NK-92 (cell line): ENCODE measurements around the gene USP35.
"Not testable (repeated sequence)": the region's sequence is repeated elsewhere in the genome, so short reads cannot be mapped to it uniquely, and the experiment has no call there.

Experiments used
- DNase-seq: peaks from one replicate; lab custom pipeline; 2025; ENCODE audit not compliant: unreplicated experiment; lab: John Stamatoyannopoulos, UW

USP35 gene

DNA sequence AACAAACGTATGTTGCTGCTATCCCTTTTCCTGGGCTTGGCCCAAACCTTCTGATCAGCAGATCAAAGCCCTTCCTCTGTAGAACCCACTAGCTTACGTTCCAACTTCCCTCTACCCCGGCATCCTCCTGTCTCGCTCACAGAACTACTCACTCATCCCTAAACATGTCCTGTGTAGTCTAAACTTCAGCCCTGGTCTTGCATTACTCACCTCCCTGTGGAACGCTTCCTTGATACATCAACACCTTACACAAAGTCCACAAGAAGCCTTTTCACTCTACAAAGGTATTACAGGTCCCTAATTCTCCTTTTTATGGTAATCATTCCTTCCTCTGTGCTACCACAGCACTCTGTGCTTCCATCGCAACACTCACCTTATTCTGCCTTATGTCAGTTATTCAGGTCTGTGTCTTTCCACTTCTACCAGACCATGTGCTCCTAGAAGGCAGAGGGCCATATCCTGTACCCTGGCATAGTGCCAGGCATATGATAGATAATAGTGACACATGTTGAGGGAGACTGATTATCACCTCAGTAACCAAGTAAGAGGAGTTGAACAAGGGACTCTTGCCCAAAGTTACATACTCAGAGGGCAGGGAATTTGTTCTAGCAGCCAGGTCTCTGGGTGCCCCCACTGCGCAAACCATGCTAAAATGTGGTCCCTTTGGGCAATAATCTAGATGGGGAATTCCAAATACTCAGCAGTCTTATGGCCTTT, 41.6 kb downstream of the USP35 start:
- no peak for DNase-seq

DNA sequence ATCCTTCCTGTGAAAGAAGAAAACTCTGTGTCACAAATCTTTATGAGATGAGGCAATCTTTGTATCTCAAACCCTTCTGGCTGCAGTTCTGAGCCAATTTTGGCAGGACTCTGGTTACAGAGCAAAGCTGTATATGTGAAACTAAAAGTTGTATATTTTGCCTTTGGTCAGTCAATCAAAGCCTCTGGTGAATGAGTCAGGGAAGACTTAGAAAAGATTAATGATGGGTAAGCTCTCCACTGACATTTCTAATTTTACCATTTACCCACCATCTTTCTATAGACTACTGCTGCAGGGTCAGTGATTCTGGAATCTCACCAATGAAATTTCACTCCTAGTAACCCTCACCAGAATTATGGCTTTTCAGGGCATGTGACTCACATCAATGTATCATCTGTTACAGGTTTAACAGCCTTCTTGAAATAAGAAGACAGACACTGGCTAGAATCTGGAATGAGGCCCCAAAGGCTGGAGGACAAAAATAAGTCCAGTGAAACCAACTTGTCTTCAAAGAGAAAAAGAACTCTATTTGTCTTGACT, 43.3 kb downstream of the USP35 start:
- no peak for DNase-seq

DNA sequence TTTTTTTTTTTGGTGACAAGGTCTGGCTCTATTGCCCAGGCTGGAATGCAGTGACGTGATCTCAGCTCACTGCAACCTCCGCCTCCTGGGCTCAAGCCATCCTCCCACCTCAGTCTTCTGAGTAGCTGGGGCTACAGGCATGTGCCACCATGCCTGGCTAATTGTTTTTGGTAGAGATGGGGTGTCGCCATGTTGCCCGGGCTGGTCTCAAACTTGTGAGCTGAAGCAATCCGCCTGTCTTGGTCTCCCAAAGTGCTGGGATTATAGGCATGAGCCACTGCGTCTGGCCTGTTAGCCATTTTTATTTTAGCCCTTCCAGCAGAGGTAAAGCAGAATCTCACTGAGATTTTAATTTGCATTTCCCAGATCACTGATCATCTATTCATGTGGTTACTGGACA, 44.3 kb downstream of the USP35 start:
- DNase-seq: not testable (repeated sequence)

DNA sequence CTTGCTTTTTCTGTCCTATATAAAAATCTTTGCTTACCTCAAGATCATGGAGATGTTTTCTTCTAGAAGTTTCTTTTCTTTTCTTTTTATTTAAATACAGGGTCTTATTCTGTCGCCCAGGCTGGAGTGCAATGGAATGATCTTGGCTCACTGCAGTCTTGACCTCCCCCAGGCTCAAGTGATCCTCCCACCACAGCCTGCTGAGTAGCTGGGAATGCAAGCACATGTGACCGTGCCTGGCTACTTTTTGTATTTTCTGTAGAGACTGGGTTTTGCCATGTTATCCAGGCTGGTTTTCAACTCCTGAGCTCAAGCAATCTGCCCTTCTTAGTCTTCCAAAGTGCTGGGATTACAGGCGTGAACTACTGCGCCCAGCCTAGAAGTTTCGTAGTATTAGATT, 45.3 kb downstream of the USP35 start:
- no peak for DNase-seq

DNA sequence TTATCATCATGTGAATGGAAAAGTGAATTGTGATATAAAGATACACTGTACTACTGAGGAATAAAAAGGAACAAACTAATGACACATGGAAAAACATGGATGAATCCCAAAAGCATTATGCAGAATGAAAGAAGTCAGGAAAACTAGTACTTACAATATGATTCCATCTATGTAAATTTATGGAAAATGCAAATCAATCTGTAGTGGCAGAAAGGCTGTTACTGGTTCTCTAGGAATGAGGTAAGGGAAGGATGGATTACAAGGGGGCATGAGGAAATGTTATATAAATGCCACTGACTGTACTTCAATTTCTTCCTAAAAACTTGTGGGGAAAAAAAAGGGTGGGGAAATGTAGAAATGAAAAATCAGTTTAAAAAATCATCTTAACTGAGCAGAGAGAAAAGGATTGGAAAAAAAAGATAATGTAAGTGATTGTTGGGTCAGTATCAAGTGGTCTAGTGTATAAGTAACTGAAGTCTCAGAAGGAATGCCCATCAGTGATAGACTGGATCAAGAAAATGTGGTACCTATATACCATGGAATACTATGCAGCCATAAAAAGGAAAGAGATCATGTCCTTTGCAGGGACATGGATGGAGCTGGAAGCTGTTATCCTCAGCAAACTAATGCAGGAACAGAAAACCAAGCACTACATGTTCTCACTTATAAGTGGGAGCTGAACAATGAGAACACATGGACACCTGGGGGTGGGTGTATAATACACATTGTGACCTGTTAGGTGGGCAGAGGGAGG, 48.8 kb downstream of the USP35 start:
- DNase-seq: no peak

DNA sequence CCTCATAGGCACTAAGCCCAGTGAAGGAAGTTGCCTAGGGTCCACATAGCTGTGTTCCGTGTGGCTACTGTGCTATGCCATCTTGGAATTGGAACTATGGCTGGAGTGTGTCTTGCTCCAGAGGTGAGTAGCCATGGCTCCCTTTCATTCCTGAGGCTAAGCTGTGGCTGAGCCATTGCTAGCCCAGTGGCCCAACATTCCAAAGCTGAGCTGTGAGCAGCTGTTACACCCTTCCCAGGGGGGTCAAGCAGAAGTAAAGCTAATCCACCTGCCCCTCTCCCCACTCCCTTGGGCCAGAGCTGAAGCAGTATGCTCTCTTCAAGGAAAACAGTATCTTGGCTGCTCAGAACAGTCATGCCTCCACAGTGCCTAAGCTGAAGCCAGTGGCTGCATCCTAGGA, 51.1 kb downstream of the USP35 start:
- no peak for DNase-seq

DNA sequence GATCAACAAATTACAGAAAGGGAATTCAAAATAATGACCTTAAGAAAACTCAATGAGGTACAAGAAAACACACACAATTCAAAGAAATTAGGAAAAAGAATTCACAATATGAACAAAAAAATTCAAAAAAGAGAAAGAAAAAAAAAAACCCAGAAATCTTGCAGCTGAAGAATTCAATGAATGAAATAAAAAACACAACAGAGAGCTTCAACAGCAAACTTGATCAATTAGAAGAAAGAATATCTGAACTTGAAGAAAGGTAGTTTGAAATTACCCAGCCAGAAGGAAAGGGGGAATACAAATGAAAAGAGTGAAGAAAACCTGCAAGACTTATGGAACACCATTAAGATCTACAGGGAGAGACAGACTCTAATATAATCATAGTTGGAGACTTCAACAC, 52.8 kb downstream of the USP35 start:
- DNase-seq: no peak

DNA sequence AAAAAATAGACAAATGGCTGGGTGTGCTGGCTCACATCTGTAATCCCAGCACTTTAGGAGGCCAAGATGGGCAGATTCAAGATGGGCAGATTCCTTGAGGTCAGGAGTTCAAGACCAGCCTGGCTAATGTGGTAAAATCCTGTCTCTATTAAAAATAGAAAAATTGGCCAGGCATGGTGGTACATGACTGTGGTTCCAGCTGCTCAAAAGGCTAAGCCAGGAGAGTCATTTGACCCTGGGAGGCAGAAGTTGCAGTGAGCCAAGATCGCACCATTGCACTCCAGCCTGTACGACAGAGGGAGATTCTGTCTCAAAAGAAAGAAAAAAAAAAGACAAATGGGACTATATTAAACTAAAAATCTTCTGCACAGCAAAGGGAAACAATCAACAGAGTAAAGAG, 55.4 kb downstream of the USP35 start:
- DNase-seq: no peak

DNA sequence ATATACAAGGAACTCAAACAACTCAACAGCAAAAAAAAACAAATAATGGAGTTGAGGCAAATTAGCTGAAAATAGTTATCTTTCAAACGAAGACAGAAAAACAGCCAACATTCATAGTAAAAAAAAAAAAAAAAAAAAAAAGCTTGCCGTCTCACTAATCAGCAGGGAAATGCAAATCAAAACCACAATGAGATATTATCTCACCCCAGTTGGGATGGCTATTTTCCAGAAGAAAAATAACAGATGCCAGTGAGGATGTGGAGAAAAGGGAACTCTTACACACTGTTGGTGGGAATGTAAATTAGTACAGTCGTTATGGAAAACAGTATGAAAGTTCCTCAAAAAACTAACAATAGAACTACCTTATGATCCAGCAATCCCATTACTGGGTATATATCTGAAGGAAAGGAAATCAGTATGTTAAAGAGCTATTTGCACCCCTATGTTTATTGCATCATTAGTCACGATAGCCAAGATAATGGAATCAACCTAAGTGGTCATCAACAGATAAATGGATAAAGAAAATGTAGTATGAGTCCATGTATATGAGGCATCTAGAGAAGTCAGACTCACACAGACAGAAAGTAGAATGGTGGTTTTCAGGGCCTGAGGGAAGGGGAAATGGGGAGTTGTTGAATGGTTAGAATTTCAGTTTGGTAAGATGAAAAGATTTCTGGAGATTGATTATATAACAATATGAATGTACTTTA, 56.0 kb downstream of the USP35 start:
- no peak for DNase-seq

DNA sequence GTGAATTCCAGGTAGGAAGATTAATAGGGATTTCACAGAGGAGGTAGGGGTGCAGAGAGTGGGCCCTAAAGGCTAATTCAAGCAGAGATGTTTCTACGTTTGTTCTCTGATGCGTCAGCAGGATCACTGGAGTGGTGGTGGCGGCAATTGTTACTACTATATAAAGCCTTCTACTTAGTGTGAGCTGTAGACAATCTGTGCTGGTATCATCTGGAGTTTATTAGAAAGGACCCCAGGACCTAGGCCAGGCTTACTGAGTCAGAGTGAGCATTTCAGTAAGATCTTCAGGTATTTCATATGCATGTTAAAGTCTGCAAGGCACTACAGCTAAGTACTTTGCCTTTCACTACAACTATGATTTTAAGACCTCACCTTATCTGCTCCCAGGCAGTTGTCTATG, 59.5 kb downstream of the USP35 start:
- DNase-seq: no peak

DNA sequence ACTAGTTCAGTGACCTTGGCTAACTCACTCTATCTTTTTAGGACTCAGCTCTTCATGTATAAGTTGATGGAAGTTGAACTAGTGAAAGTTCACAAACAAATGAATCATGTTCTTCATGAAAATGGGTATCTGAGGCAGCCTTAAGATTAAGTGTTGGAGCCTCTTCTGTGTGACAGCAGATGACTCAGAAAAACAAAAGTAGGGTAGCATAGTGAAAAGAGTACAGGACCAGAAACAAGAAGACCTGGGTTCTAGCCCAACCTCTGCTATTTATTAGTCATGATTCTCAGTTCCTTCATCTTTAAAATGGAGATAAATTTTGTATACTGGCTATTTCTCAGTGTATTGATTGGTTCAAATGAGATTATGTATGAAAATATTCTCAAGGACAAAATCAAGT, 60.2 kb downstream of the USP35 start:
- DNase-seq: no peak

DNA sequence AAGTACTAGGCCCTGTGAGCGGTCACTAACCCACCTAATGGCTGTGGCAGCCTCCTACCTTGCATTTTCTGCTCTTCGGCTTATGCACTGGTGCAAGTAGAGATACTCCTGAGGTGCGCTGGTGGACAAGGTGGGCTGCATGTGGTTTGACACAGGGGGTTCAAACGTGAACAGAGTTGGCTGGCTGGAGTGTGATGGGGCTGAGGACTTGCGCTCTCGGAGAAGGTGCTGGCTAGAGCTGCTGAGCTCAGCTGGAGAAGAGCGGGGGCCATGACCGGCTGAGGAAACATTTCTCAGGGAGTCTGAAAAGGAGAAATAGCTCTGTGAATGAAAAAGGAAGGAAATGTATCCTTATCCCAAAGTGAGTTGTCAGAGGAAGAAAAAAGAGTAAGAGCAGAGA, 61.4 kb downstream of the USP35 start:
- DNase-seq: no peak

DNA sequence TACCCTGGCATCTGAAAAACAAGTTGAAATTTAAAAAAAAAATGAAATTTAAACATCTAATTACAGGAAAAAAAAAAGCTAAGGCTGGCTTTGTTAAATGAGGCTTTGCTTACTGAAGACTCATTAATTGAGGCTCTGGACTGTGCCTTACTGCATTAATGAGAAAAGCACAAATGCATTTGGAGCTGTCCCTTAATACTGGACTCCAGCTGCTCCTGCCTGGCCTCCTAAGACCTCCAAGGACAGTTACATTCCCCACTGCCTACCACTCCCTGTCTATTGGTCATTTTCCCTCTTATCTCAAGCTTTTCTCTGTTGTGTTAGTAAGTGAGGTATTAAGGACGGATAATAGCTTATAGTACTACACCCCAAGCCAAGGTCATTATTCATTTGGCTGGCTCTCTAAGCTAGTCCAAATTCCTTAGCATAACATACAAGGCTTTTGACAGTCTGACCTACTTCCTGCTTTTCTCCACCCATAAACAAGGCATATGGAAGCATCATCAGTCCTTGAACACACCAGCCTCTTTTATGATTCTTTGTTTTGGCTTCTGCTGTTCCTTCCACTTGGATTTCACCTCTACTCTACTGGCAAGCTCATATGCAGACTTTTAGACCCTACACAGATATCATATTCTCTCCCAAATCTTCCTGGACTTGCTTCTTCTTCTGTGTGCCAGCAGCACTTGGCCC, 62.5 kb downstream of the USP35 start:
- DNase-seq: no peak

DNA sequence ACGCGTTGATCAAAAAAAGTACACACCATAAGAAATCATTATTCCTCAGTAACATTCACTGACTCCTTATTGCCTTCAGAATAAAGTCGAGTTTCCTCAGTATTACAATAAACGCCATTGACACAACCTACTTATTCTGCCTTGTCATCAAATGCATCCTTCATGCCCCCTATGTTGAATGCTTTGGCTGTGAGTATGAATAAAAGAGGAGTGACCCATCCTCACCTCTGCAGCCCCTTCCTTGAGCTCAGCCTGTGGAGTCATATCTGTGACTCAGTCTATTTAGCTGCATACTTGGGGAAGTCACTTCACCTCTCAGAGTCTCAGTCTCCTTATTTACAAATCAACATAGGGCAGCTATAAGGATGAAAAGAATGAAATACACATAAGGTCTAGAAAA, 65.1 kb downstream of the USP35 start:
- no peak for DNase-seq

DNA sequence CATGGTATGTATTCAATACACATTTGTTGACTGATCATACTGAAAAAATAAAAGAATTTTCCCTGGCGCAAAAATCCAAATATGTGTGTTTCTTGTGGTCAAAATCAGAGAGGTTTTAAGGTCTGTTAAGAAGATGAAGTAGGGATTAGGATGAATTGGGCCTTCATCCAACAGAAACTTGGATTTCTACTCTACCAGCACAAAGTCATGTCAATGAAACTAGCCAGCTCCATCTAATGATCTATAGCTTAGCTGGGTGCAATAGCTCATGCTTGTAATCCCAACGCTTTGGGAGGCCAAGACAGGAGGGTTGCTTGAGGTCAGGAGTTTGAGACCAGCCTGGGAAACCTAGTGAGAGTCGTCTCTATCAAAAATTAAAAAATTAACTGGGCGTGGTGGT, 65.5 kb downstream of the USP35 start:
- no peak for DNase-seq

DNA sequence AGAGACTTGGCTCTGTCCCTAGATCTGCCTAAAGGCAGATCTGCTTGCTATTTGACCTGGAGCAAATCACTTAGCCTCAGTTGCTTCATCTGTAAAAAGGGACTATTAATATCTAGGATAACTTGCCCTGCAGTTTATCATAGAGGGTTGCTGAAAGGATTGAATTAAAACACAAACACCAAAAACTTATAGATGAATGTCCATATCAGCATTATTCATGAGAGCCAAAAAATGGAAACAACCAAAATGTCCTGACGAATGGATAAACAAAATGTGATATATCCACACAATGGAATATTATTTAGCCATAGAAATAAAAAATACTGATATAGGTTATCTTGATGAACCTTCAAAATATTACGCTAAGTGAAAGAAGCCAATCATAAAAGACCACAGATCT, 67.2 kb downstream of the USP35 start:
- no peak for DNase-seq

DNA sequence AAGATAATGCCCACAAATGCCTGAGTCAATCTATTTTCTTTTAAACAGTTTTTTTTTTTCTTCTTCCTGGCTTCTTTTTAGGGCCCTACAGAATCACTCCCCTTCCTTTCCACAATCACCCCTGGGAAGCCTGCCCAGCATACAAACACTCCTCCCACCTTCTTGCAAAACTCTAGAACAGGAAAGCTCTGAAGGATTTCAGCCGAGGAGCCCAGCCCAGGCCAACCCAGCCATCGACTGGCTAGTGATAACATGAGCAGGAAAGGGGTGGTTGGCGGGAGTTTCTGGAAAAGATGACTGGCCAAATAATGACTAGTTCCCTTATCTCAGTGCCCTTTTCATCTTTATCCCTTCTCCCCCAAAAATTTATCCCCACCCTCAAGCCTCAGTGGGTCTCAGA, 68.2 kb downstream of the USP35 start:
- no peak for DNase-seq

DNA sequence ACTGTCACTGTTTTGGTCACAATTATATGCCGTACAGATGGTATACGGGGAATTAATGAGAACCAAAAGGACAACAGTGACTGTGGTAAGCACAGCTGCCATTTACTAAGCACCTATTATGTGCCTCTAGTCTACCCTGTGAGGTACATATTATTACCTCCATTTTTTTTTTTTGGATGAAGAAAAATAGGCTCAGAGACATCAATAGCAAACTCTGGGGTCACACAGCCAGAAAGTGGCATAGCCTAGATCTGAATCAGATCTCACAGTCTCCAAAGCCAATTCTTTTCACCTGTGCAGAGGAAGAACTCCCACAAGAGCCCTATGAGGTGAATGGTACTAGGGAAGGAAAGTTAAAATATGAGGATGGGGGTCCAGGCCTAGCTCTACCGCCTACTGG, 68.9 kb downstream of the USP35 start:
- no peak for DNase-seq

DNA sequence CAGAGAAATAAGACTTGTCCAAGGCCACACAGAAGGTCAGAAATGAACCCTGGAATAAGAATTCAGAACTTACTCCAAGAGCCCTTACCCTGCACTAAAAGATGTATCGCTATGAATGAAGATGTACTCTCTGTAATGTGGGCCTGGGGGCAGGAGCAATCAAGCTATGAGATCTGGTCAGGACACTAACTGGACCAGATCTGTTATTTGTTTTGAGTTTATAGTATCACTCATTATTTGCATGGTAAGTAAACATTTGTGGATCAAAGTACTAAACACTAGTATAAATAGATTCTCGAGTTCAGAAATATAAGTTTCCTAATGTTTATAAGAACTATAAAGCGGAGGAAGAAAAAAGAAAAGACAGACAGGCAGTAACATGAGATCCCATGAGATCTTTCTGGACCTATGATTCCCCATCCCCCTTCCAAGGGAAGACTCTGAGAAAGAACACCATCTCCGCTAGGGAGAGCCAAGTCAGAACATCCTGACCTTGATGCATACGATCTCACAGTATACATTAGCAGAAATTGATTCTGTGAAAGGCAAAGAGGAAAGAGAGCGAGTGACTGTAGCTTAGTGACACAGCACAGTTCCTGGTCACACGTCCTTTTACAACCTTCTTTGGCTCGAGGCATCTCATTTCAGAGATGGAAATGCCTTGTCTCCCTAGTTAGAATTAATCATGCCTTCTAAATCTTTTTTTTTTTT, 71.2 kb downstream of the USP35 start:
- DNase-seq: no peak

DNA sequence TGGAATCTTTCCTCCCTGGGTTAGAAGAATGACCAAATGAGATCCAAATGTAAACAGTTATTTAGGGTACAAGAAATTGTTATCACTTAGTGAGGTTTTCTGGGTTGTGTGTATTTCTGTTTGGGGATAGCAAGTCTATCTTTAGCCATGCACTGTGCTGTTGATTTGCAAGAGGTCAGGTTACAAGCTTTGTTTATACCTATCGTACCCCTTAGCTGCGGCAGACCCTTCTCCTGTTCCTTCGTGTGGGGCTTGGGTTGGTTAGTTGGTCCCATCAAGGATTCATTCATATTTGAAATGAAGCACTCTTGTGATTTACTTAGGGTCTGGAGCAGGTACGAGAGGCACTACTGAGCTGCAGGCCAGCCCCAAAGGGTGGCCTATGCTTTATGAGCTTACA, 72.6 kb downstream of the USP35 start:
- no peak for DNase-seq

DNA sequence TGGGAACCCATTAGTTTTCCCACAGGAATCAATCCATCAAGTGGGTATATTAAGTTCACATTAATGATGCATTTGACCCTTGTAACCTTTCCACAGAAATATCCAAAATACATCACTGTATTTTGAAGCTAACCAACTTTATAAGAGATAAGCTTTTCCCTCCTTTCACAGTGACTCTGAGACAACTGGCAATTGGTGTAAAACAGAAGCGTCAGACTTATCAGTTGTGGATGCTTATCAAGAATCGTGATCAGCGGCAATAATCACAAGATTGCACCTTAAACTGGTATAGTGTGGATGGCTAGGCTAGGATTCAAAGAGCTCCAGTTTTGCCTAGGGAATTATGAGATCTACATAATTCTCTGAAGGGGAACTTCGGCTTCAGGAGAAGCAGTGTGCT, 73.1 kb downstream of the USP35 start:
- no peak for DNase-seq
